Endothelial cell of hepatic sinusoid (primary cell): Measurements from ENCODE around the gene PLXNC1.

Source experiments
- in situ Hi-C: cut with HindIII; loops from 2 replicates; pipeline ENCODE4 v1.10.0; 2017; ENCODE audit warnings: low sequenced_read_pairs

PLXNC1 gene

DNA sequence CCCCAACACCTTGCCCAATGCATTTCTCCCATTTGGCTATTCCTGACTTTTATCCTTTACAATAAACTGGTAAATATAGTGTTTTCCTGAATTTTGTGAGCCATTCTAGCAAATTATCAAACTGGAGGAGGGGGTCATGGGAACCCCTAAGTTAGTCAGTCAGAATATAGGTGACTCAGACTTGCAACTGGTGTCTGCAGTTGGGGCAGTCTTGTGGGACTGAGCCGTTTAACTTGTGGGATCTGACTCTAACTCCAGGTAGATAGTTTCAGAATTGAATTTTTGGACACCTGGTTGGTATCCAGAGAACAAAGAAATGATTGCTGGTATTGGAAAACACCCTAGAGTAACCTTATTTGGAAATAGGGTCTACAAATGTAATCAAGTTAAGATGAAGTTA lies 177.9 kb downstream of the PLXNC1 start:
- in situ Hi-C loops: no loop called here

DNA sequence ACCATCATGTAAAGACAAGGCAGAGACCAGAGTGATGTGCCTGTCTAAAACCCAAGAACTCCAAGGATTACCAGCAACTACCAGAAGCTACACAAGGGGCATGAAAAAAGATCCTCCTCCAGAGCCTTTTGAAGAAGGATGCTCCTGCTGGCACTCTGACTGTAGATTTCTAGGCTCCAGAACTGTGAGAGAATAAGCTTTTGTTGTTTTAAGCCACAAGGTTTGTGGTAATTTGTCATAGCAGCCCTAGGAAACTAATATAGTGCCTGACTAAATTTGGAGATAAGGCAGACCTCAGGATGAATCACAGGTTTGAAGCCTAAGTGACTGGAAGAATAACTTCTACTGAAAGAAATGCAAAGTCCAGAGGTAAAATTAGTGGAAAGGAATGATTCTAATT lies 178.3 kb downstream of the PLXNC1 start:
- in situ Hi-C loops: no loop called here

DNA sequence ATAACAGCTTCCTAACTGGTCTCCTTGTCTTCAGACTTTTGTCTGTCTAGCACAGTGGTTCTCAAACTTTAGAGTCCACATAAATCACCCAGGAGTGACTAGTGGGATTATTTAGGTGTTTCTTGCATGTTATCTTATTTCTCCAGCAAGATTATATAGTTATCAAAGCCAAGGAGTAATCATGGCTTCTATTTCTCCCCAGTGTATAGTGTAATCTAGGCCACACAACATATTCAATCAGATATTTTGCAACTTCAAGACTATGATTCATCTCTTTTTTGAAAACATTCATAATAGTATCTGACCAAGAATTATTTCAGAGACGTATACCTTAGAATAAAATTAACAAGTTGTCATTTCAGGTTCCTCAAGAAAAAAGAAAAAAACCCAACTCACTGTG lies 179.4 kb downstream of the PLXNC1 start:
- in situ Hi-C loops: no loop called here

DNA sequence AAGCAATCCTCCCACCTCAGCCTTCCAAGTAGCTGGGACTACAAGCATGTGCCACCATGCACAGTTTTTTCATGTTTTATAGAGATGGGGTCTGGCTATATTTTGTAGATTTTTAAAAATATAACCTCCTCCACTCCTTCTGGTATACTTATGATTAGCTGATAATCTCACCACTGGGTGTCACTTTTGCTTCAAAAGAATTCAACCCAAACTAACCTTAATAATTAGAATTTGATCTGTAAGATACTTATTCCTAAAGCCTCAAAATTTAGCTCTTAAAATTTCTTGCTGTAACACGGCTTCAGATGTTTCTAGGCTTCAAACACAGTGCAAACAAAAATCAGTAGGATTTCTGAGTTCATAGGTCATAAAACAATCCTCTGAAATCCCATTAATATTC lies 181.0 kb downstream of the PLXNC1 start:
- in situ Hi-C loops: no loop called here

DNA sequence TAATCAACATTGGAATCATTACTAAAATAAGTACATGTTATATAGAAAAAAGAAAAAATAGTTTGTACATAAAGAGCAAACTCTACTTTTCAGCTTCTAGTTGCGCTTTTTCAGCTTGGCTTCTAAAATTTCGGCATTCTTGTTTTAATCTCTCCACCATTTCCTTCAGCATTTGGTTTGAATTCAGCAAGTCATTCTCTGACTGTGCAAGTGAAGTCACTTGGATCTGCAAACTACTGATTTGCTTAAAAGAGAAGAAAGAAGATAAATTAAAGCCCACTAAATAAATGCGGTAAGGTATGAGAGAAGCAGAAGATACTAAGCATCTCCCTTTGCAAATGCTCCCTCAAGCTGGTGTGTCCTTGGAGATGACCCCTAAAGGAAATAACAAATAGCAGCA lies 185.0 kb downstream of the PLXNC1 start:
- in situ Hi-C loops: loop anchor here (5.0 kb wide), 1 partner anchor 41 kb away; no protein-coding TSS in a partner anchor

DNA sequence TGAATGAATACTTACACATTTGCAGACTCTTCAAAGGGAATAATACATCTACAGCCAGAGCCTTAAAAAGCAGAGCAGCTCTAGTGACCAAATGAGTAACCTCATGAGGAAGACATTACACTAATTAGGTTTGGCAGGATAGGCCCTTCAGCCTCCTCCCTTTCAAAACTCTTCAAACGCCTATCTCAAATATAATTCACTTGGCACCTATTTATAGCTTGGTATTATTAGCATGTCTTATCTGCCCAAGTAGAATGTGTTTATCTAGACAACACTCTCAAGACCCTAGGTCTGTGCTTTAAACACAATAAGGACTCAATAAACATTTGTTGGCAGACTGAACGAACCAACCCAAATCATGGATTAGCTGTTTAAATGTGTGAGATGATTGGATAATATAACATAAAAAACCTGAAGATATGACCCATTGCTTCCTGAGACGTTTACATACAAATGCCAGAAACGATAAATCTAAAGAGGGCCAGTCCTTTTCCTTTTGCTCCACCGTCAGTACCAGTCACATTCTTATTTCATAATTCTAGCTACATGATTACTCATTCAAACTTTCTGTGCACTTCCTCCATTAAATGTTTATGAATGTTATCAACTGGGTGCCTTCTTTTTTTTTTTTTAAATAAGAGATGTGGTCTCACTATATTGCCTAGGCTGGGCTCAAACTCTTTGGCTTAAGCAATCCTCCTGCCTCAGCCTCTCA lies 188.0 kb downstream of the PLXNC1 start:
- in situ Hi-C loops: no loop called here

DNA sequence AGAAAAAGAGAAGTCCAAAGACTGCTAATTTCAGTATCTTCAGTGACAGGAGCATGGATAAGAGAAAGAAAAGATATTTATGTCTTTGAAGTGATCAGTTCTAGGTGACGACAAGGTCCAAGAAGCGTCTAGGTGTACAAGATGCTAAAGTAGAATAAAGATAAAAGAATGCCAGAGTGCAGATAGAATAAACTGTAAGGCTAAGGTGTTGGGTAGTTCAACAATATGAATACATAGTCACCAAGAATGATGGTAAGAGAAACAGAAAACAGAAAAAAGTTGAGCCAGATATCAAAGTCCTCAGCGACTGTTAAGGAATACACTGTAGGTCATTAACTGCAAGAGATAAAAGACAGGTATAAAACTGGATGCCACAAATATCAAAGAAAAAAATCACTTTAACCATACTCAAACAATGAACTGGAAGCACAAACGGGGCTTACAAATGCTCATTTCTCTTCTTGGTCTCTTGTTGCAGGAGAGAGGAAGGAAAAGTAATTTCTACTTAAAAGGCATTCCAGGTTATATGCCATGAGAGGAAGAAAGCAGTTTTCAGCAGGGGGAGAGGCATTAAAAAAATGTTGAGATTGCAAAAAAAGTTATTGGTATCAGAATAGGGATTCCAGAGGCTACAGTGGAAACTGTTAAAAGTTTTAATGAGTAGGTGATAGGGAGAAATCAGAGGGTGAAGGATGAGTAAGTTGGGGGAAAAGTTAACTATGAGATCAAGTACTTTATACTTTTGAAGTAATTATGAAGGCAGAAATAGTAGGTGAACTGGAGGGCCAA lies 189.8 kb downstream of the PLXNC1 start:
- in situ Hi-C loops: no loop called here

DNA sequence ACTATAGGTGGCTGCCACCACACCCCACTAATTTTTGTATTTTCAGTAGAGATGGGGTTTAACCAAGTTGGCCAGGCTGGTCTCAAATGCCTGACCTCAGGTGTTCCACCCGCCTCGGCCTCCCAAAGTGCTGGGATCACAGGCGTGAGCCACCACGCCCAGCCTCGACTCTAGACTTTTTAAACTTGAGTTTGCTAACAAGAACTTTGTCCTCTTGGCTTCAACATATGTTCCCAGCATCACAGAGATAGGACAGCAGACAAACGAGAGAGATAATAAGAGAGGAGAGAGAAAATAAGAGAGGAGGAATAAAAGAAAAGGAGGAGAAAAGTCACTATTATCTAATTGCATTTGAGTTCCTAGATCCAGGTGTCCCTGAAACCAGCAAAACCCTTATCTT lies 192.2 kb downstream of the PLXNC1 start:
- in situ Hi-C loops: no loop called here

DNA sequence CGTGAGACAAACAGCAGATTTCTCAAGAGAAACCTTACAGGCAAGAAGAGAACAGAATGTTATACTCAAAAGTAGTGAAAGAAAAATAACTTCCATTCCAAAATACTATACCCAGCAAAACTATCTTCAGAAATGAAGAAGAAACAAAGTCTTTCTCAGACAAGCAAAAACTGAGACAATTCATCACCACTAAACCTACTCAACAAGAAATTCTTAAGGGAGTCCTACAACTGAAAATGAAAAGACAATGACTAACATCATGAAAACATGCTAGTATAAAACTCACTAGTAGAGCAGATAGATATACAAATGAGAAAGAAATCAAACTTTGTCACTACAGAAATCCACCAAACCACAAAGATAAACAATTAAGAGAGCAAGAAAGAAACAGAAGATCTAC lies 204.8 kb downstream of the PLXNC1 start:
- in situ Hi-C loops: no loop called here
